ENCODE results near the gene BIVM.

- TF ChIP-seq MAX (IDR thresholded peaks at IDR 0.05) (no peak), REST (IDR thresholded peaks at IDR 0.05; ENCODE audit: low read depth) (no peak)
Measured at GRCh38 chr13:102848956-102849355, 50.0 kb downstream of the BIVM start.
